Measurements from ENCODE around the gene MARK4.

GRCh38 chr19:45250216-45250831, 747 bp upstream of the MARK4 start:
- TF ChIP-seq, protein P1, sequence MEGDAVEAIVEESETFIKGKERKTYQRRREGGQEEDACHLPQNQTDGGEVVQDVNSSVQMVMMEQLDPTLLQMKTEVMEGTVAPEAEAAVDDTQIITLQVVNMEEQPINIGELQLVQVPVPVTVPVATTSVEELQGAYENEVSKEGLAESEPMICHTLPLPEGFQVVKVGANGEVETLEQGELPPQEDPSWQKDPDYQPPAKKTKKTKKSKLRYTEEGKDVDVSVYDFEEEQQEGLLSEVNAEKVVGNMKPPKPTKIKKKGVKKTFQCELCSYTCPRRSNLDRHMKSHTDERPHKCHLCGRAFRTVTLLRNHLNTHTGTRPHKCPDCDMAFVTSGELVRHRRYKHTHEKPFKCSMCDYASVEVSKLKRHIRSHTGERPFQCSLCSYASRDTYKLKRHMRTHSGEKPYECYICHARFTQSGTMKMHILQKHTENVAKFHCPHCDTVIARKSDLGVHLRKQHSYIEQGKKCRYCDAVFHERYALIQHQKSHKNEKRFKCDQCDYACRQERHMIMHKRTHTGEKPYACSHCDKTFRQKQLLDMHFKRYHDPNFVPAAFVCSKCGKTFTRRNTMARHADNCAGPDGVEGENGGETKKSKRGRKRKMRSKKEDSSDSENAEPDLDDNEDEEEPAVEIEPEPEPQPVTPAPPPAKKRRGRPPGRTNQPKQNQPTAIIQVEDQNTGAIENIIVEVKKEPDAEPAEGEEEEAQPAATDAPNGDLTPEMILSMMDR (conservative IDR thresholded peaks at IDR 0.05; ENCODE audit: low read depth in 2 of 2), result no peak
- TF ChIP-seq EZH2 (IDR thresholded peaks at IDR 0.05; ENCODE audit: low read depth, unreplicated experiment) (no peak), POLR2AphosphoS5 (IDR thresholded peaks at IDR 0.05; ENCODE audit: low read depth) (no peak), ZNF462 (CRISPR knock-in tag; IDR thresholded peaks at IDR 0.05) (no peak), EZH2phosphoT487 (IDR thresholded peaks at IDR 0.05; ENCODE audit: unreplicated experiment) (no peak), JUNB (IDR thresholded peaks at IDR 0.05; ENCODE audit: unreplicated experiment) (no peak), STAT1 (IDR thresholded peaks at IDR 0.05; ENCODE audit: unreplicated experiment) (no peak), CREB1 (CRISPR knock-in tag; IDR thresholded peaks at IDR 0.05; ENCODE audit: low read depth) (no peak), NANOG (IDR thresholded peaks at IDR 0.05; ENCODE audit: borderline replicate concordance) (no peak)
- TF ChIP-seq, protein P2, sequence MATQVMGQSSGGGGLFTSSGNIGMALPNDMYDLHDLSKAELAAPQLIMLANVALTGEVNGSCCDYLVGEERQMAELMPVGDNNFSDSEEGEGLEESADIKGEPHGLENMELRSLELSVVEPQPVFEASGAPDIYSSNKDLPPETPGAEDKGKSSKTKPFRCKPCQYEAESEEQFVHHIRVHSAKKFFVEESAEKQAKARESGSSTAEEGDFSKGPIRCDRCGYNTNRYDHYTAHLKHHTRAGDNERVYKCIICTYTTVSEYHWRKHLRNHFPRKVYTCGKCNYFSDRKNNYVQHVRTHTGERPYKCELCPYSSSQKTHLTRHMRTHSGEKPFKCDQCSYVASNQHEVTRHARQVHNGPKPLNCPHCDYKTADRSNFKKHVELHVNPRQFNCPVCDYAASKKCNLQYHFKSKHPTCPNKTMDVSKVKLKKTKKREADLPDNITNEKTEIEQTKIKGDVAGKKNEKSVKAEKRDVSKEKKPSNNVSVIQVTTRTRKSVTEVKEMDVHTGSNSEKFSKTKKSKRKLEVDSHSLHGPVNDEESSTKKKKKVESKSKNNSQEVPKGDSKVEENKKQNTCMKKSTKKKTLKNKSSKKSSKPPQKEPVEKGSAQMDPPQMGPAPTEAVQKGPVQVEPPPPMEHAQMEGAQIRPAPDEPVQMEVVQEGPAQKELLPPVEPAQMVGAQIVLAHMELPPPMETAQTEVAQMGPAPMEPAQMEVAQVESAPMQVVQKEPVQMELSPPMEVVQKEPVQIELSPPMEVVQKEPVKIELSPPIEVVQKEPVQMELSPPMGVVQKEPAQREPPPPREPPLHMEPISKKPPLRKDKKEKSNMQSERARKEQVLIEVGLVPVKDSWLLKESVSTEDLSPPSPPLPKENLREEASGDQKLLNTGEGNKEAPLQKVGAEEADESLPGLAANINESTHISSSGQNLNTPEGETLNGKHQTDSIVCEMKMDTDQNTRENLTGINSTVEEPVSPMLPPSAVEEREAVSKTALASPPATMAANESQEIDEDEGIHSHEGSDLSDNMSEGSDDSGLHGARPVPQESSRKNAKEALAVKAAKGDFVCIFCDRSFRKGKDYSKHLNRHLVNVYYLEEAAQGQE (IDR thresholded peaks at IDR 0.05; ENCODE audit: unreplicated experiment), result no peak
- TF ChIP-seq, protein P3, sequence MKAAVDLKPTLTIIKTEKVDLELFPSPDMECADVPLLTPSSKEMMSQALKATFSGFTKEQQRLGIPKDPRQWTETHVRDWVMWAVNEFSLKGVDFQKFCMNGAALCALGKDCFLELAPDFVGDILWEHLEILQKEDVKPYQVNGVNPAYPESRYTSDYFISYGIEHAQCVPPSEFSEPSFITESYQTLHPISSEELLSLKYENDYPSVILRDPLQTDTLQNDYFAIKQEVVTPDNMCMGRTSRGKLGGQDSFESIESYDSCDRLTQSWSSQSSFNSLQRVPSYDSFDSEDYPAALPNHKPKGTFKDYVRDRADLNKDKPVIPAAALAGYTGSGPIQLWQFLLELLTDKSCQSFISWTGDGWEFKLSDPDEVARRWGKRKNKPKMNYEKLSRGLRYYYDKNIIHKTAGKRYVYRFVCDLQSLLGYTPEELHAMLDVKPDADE (IDR thresholded peaks at IDR 0.05), result no peak
